ENCODE measurements around the gene SPSB3.
"Not testable (repeated sequence)": the region's sequence is repeated elsewhere in the genome, so short reads cannot be mapped to it uniquely, and the experiment has no call there.

Gene SPSB3

DNA sequence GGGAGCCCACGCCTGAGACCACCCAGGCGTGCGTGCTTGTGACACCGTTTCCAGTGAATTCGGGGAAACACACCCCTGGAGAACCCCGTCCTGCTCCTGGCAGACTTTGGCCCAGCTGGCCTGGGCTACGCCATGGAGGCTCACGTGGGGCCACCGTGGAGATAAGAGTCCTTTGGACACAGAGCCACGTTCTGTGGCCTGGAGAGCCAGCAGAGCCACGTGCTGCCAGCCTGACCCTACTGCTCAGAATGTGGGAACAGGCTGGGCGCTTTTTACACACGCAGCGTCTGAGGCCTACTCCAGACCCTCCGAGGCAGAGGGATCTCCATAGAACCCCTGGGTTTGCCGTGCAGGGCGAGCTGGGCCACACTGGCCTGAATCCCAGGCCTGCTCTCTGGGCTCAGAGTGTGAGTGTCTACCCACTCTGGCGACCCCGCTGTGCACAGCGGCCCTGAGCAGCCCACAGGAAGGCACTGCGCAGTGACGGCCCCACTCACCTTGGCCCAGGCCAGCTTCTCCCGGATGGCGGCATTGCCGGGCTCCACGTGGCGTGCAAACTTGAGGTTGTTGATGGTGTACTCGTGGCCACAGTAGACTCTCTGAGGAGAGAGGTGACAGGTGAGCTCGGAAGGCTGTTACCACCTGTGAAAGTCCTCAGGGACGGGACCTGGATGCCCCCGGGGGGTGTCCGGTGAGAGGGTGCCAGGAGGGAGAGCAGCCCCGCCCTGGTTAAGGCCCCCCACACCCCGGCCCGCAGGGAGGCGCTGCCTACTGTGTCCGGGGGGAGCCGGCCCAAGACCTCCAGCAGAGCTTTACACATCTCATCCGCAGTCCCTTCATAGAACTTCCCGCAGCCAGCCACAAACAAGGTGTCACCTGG, 34.3 kb upstream of the SPSB3 start:
- no peak for DNase-seq

DNA sequence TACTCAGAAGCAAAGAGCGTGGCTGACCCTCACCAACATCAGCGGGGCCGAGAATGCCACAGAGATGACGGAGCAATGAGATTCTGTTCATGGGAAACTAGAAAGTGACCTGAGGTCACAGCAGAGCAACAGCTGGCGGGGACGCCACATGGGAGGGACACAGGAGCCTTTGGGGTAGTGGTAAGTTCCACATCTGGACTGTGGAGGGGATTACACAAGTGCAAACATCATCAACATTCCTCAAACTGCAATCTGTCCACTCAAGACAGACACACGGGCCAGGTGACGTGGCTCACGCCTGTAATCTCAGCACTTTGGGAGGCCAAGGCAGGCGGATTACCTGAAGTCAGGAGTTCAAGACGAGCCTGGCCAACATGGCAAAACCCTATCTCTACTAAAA, 33.1 kb upstream of the SPSB3 start:
- no peak for DNase-seq

DNA sequence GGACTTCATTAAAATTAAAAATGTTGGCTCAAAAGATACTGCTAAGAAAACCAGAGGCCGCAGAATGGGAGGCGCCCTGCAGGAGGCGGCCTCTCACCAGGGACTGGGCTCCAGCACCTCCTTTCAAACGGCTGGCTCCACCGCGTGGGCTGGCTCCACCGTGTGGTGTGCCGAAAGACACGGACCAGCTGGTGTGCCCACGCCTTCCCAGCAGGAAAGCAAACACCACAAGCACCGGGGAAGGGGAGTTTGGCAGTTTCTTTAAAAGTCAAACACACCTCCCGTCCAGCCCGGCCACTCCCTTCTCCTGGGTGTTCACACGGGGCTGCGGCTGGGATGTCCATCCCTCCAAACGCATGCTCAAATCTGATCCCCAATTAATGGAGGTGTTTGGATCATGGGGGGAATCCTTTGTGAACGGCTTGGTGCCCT, 30.4 kb upstream of the SPSB3 start:
- peak; percentile 68 for DNase-seq

DNA sequence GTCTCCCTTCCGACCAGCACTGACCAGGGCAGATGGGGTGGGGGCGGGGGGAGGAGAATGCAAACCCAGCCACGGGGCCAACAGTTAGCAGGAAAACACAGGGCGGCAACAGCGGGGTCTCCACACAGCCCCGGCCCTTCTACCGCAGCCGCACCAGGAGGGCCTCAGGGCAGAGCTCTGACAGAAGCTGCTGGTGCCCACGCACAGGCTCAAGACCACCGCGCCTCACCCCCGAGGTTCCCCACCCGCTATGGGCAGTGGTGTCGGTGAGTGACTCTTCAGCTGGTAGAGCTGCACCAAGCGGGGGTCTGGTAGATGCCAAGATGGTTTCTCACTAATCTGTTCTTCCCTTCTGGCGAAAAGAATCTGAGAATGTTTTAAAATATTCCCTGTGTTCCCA, 28.2 kb upstream of the SPSB3 start:
- DNase-seq, result no peak

DNA sequence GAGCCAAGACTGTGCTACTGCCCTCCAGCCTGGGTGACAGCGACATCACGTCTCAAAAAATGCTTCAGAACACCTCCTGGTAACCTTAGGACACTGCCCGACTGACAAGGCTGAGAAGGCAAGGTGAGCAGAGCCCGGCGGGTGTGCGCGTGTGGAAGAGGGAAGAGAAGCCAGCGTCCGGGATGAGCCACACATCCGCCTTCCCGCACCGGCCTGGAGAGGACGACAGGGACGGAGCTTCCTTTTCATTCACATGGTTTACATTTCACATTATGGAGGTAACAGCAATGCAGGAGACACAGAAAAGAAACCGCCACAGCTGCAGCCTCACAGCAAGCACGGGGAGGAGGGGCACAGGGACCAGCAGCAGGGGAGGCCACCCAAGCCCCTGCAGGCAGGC, 27.7 kb upstream of the SPSB3 start:
- DNase-seq, result no peak

DNA sequence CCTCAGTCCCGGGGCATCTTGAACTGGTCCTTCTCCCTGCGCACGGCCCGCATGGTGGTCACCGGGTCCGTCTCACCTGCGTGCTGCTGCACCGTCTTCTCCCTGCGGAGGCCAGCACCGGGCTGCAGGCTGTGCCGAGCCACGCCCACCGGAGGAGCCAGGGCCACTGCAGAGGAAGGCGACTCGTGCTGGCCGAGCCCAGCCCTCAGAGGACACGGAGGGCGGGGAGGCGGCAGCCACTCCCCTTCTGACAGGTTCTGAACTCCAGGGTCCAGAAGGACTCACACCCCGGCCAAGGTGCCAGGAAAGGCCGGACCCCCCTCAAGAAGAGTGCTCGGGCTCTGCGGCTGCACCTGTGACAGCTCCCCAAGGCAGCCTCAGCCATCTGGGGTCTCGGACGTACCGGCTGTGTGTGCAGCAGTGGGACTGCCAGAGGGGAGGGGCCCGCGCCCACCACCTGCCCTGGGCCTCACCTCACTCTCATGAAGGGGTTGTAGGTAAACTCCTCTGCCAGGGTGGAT, 27.0 kb upstream of the SPSB3 start:
- DNase-seq, result no peak

DNA sequence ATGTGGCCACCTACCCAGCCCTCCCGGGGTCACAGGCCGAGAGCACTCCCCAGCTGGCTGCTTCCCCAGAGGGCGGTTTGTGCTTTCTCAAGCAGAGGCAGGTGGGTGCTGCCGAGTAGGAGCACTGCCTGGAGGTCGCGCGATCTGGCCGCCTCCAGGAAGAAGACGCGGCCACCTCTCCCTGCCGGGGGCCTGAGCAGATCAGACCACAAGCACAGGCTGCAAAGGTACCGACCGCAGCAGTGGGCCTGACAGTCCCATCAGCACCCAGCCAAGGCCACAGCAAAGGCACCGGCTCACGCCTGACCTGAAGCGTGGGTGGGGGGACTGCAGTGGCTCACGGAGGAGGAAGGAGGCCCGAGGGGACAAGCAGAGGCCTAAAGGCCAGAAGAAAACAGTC, 26.3 kb upstream of the SPSB3 start:
- no peak for DNase-seq

DNA sequence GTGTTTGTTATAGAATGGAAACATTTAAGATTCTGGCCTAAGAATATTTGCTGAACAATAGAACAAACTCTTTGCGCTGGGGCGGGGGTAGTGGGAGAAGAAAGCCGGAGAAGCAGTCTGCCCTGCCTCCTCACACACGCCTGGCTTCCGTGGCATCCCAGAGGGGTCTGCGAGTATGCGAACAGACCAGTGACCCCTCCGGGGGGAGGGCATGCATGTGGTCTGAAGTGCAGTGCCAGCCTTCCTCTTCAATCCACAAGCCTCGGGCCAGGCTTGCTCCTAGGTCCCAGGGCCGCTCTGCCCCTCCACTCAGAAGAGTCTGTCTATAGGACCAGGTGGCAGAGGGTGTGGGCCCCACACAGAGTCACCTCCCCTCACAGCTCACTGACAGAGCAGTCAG, 25.3 kb upstream of the SPSB3 start:
- DNase-seq, result no peak

DNA sequence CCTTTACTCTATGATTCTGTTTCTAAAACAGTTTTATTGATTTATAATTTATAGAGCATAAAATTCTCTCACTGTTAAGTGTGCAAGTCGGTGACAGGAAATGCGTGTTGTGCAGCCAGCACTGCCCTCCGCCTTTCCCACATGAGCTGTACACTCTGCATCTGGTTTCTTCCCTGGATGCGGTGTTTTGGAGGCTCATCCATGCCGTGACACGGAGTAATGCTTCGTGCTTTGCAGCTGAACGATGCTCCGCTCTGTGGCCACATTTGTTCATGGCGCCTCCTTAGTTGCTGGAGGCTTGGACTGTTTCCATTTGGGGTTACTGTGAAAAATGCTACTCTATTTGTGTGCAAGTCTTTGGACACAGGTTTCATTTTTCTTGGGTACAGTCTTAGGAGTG, 18.3 kb upstream of the SPSB3 start:
- DNase-seq, result no peak

DNA sequence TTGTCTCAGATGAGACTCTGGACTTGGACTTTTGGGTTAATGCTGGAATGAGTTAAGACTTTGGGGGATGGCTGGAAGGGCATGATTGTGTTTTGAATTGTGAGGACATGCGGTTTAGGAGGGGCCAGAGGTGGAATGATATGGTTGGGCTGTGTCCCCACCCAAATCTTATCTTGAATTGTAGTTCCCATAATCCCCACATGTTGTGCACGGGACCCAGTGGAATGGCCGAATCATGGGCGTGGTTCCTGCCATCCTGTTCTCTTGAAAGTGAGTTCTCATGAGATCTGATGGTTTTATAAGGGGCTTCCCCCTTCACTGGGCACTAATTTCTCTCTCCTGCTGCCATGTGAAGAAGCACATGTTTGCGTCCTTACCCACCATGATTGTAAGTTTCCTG, 16.9 kb upstream of the SPSB3 start:
- DNase-seq, result not testable (repeated sequence)

DNA sequence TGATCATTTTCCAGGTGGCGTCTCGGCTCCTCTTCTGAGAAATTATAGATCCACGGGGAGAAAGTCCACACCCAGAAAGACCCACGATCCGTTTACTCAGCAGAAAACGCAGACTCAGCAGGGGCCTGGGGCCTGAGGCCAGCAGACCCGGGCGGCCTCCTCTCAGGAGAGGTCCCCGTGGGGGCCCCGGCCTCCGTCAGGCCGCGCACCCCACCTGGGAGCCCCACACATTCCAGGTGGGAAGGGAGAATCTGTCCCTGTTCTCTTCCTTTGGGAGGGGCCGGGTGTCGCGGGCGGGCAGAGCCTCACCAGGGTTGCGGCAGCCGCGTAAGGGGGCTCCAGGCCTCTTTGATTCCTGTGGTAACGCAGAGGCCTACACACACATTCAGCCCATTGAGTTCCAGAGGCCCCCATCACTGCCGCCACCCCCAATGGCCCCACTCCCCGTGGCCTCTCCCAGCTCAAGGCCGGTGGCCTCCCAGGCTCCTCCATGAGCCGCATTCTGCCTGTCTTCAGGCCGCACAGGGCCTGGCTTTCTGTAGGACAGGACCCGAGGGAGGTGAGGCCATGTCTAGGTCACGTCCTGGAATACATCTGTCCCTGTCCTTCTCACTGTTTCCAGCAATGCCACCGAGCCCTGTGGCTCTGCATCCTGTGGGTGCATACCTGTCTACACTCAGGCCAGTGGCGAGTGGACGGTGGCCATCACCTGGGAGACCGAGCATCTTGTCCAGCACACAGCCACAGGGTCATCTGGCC, 12.7 kb upstream of the SPSB3 start:
- no peak for DNase-seq

DNA sequence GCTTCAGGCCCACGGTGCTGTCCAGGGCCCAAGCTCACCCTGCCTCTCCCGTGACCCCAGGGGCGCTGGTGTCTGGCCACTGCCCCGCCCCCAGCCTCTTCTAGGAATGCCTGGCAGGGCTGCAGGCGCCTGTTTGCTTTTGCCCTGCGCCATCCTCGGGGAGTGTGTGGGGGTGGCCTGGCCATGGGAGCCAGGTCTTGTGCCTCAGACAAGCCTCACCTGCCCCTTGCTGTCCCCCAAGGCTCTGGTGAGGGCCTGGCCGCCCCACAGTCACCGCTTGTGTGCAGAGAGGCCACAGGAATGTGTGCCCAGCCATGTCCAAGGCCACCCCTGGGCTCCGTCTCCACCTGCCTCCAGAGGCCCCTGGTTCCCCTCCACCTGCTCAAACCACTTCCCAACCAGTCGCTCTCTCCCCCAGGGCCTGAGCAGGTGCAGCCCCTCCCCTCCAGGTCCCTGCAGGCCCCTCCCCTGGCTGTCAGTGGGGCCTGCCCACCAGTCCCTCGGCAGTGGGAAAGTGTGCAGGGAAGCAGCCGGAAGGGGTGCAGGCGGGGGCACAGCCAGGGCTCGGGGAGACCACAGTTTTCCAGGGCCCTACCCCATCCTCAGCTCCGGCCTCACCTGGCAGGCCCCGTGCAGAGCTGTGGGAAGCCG, 12.0 kb upstream of the SPSB3 start:
- DNase-seq, result peak; percentile 27

DNA sequence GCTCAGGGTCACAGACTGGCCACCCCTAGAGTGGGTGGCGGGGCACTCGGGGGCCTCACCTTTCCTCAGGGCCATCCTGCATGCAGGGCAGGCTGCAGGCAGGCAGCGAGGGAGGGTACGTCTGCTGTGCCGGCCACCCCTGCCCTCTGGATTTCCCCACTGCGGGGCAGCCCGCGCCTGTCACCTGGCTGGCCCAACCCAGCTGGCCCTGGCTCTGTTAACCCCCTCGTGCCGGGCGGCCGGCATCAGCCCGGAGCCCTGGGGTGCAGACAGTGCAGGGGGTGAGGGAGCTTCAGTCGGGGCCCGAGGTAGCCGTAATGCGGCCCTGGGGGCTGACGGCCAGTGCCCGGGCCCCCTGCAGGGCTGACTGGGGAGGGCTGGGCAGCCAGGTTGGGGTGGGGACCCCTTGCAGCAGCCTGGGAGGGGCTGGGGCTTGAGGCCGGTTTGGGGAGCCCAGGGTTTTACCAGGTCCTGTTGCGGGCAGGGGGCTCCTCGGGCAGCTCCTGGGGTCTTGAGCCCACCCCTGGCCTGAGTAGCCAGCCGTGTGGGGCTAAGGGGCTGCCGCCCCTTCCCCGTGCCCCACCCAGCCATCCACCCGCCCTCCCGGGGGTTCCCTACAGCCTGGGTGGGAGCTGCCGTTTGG, 11.3 kb upstream of the SPSB3 start, which contains the start of gene IGFALS:
Gene IGFALS, minus strand, starts transcription at position 128 of the 643 bp plus-strand sequence. Its CDS starts 53 bp downstream, at position 75.
- no peak for DNase-seq

DNA sequence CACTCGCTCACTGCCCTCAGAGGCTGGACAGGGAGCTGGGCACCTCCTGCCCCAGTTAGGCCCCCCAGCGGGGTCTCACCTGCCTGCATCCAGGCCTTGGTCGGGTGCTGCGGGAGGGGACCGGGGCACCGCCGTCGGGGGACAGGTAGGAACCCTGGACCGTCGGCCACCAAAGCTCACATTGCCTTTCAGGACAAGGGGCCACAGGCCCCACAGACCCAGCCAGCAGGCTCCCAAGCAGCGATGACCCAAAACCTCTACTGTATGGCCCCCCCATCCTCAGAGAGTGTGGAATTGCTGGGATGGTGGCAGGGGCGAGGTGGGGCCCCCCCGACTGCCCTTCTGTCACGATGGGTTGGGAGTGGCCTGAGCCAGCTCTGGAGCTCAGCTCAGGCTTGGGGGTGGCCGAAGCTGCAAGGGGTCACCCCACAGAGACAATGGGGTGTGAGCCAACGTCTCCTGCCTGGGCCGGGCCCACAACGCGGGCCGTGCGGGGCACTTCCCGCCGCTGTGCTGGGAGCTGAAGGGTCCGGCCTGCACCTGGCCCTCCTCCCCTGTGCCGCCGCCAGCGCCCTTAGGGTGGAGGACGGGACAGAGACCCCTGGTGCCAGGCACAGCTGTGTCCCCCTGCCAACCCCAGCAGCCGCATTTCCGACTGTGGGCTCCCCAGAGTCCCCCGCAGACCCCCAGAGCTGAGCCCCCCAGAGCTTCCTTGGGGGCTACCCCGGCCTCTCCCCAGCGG, 10.6 kb upstream of the SPSB3 start:
- DNase-seq, result no peak

DNA sequence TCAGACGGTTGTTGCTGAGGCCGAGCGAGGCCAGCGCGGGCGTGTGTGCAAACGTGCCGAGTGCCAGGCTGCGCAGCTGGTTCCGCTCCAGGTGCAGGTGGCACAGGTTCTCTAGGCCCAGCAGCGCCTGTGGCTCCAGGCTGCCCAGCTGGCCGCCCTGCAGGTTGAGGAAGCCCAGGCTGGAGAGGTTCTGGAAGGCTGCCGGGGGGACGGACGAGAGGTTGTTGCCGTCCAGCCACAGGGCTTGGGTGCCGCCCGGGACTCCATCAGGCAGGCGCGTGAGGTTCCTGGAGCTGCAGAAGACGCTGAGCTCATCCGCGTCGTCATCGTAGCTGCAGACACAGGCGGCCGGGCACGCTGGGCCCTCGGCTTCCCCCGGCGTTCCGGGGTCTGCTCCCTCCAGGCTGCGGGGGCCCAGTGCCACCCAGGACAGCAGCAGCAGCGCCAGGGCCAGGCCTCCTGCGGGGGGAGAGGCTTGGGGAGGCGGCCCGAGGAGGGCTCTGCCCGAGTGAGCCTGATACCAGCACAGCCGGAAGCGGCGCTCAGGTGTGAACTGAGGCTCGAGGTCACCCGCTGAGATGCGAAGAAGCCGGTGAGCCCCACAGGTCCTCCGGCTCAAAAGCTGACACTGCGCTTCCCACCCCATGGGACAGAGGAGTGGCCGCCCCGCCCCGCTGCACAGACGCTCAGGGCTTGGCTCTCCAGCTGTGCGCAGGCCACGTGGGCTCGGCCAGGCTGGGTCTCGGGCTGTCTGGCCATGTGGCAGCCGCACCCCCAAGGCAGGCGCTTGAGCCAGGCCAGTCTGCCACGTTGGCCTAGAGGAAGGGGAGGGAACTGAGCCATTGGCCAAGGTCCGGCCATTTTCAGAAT, 9.8 kb upstream of the SPSB3 start:
- DNase-seq, result no peak

DNA sequence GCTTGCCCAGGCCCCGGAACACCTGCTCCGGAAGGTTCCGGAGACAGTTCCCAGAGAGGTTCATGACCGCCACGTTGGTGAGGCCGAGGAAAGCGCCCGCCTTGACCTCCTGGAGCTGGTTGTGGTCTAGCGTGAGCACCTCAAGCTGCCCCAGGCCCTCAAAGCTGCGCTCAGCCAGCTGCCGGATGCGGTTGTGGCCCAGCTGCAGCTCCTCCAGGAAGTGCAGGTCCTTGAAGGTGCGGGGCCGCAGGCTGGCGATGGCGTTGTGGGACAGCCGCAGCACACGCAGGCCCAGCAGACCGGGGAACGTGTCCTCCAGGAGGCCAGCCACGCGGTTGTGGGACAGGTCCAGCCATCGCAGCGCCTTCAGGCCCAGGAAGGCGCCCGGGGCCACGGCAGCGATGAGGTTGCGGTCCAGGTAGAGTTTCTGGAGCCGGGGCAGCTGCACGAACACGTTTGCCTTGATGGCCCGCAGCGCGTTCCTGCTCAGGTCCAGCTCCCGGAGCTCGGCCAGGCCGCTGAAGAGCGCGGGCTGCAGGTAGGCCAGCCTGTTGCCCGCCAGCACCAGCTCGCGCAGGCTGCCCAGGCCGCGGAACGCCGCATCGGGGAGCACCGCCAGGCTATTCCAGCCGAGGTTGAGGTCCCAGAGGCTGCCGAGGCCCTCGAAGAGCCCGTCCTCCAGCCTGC, 9.0 kb upstream of the SPSB3 start:
- no peak for DNase-seq

DNA sequence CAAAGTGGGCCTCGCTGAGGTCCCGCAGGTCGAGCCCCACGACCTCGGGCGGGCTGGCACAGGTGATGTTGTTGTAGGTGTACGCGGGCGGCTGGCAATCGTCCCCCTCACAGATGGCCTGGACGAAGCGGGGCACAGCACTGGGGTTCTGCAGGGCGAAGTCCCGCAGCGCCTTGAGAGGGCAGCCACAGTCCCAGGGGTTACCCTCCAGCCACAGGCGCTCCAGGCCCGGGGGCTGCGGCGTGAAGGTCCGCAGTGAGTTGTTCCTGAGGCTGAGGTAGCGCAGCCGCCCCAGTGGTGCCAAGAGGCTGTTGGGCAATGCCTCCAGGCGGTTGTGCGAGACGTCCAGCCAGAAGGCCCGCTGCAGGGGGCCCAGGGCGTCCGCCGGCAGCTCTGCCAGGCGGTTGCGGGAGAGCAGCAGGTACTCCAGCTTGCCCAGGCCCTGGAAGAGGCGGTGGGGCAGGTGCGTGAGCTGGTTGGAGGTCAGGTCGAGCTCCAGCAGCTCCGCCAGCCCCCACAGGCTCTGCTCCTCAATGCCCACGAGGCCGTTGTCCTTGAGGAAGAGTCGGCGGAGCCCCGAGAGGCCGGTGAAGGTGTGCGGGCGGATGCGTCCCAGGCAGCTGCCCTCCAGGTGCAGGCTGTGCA, 8.4 kb upstream of the SPSB3 start:
- DNase-seq, result no peak

DNA sequence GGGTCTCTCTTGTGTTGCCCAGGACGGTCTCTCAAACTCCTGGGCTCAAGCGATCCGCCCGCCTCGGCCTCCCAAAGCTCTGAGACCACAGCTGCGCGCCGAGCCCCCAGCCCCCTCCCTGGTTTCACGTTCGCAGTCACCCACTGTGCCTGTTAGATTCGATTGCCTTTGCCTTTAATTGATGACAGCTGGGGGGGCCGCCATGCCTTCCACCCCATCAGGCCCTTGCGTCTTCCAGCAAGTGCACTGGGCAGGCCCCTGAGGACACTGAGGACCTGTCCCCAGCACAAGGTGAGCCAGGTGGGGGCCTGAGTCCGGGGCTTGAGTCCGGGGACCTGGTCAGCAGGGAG, 7.9 kb upstream of the SPSB3 start:
- DNase-seq, result no peak

DNA sequence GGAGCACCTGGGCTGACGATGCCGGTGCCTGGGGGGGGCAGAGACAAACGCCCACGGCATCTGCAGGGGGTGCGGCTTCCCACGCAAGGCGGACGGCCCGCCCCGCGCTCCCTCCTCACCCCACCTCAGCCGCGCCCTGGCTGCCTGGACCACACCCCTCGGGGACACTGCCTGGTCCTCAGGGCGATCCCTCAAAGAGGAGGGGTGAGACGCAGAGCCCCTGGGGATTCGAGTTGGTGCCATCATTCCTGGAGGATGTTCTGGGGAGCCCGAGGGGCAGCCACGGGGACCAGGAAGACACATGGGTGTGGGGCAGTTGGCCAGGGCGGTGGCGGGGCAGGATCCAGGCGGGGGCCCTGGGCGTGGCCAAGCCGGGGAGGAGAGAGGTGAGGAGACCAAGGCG, 7.3 kb upstream of the SPSB3 start:
- DNase-seq, result no peak

DNA sequence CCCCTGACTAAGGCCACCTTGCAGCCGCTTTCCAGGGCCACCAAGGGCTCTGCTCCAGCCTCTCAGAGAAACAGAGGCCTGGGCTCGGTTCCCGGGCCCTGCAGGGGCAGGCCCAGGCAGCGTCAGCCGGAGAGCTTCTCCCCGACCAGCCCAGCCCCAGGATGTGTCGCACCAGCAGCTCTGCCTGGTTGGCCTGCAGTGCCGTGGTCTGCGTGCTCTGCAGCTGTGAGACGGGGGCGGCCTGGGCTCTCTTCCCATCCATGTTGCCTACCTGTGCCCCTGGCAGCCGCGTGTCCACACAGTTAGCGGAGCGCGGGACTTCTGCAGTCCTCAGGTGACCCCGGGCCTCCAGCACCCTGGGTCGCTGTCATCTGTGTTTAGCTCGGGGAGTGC, 6.3 kb upstream of the SPSB3 start:
- no peak for DNase-seq

All from NCI-H2107 (cell line).